ENCODE results near the gene LANCL2.

The LANCL2 gene

GRCh38 chr7:55365675-55366460, 731 bp downstream of the LANCL2 start:
- TF ChIP-seq, protein P1, sequence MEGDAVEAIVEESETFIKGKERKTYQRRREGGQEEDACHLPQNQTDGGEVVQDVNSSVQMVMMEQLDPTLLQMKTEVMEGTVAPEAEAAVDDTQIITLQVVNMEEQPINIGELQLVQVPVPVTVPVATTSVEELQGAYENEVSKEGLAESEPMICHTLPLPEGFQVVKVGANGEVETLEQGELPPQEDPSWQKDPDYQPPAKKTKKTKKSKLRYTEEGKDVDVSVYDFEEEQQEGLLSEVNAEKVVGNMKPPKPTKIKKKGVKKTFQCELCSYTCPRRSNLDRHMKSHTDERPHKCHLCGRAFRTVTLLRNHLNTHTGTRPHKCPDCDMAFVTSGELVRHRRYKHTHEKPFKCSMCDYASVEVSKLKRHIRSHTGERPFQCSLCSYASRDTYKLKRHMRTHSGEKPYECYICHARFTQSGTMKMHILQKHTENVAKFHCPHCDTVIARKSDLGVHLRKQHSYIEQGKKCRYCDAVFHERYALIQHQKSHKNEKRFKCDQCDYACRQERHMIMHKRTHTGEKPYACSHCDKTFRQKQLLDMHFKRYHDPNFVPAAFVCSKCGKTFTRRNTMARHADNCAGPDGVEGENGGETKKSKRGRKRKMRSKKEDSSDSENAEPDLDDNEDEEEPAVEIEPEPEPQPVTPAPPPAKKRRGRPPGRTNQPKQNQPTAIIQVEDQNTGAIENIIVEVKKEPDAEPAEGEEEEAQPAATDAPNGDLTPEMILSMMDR (IDR thresholded peaks at IDR 0.05), result peak; percentile 39

- TF ChIP-seq, protein P1 (IDR thresholded peaks at IDR 0.05), result no peak
These were observed 1.4 kb downstream of the LANCL2 start for GRCh38 chr7:55366461-55367070.

- TF ChIP-seq, protein P1 (IDR thresholded peaks at IDR 0.05), result no peak
These were observed 2.2 kb downstream of the LANCL2 start for GRCh38 chr7:55367283-55367840.

GRCh38 chr7:55369427-55370400, 4.6 kb downstream of the LANCL2 start:
- TF ChIP-seq, protein P1 (IDR thresholded peaks at IDR 0.05), result no peak

GRCh38 chr7:55374213-55374612, 9.1 kb downstream of the LANCL2 start:
- TF ChIP-seq, protein P1 (IDR thresholded peaks at IDR 0.05), result no peak

GRCh38 chr7:55375237-55375636, 10.1 kb downstream of the LANCL2 start:
- TF ChIP-seq, protein P1 (IDR thresholded peaks at IDR 0.05), result no peak

Measured in LNCAP (cell line).